ENCODE data around the gene DOCK1. TPM values are rescaled to one million over a fixed set of nuclear protein-coding genes. Genes with fewer than 3 reads are reported as not detected.
"Not testable (repeated sequence)": the region's sequence is repeated elsewhere in the genome, so short reads cannot be mapped to it uniquely, and the experiment has no call there.

The DOCK1 gene
- total RNA-seq, 1 donor: 99.7 TPM

- TF ChIP-seq CTCF (IDR thresholded peaks at IDR 0.05; ENCODE audit: insufficient read depth, low read depth, low read length): no peak
- DNase-seq (ENCODE audit: low read depth): no peak
- no peak overlapping the region for H3K4me3 ChIP-seq (ENCODE audit: low read depth, low read length)
Measured at GRCh38 chr10:126876456-126876855, 28.8 kb upstream of the DOCK1 start.

GRCh38 chr10:126877390-126877789 is 27.8 kb upstream of the DOCK1 start:
- TF ChIP-seq CTCF (IDR thresholded peaks at IDR 0.05; ENCODE audit: insufficient read depth, low read depth, low read length): no peak
- no peak overlapping the region for H3K4me3 ChIP-seq (ENCODE audit: low read depth, low read length)
- no peak for DNase-seq (ENCODE audit: low read depth)

- H3K4me3 ChIP-seq (ENCODE audit: low read depth, low read length): no peak overlapping the region
- no peak for TF ChIP-seq CTCF (IDR thresholded peaks at IDR 0.05; ENCODE audit: insufficient read depth, low read depth, low read length)
- no peak for DNase-seq (ENCODE audit: low read depth)
Measured at GRCh38 chr10:126878594-126878993, 26.6 kb upstream of the DOCK1 start.

- H3K4me3 ChIP-seq (ENCODE audit: low read depth, low read length): no peak overlapping the region
- TF ChIP-seq CTCF (IDR thresholded peaks at IDR 0.05; ENCODE audit: insufficient read depth, low read depth, low read length): no peak
- no peak for DNase-seq (ENCODE audit: low read depth)
Measured at GRCh38 chr10:126880926-126881325, 24.3 kb upstream of the DOCK1 start.

- not testable (repeated sequence) for DNase-seq (ENCODE audit: low read depth); H3K4me3 ChIP-seq (ENCODE audit: low read depth, low read length)
Measured at GRCh38 chr10:126882055-126882454, 23.2 kb upstream of the DOCK1 start.

GRCh38 chr10:126888436-126888835 is 16.8 kb upstream of the DOCK1 start:
- not testable (repeated sequence) for H3K4me3 ChIP-seq (ENCODE audit: low read depth, low read length); DNase-seq (ENCODE audit: low read depth)

- H3K4me3 ChIP-seq (ENCODE audit: low read depth, low read length): no peak overlapping the region
- TF ChIP-seq CTCF (IDR thresholded peaks at IDR 0.05; ENCODE audit: insufficient read depth, low read depth, low read length): no peak
- no peak for DNase-seq (ENCODE audit: low read depth)
Measured at GRCh38 chr10:126889421-126889820, 15.8 kb upstream of the DOCK1 start.

GRCh38 chr10:126890797-126891196 is 14.4 kb upstream of the DOCK1 start:
- not testable (repeated sequence) for H3K4me3 ChIP-seq (ENCODE audit: low read depth, low read length); DNase-seq (ENCODE audit: low read depth)

Data from fibroblast of villous mesenchyme (primary cell).